CD4-positive, alpha-beta T cell (primary cell): ENCODE measurements around the gene FUT6. TPM values are rescaled to one million over a fixed set of nuclear protein-coding genes. Genes with fewer than 3 reads are reported as not detected.
A peak's percentile ranks its signal among the peaks of the same experiment; 100 is the strongest.

Experiments used
- ATAC-seq: fragments of 200-7000 bp; cut with Tn5 transposase; one replicate; pipeline ENCODE4 v1.10.0; 2022; ENCODE audit warnings: mild to moderate bottlenecking; ENCODE audit not compliant: poor library complexity
- CTCF ChIA-PET: fragments of 350-600 bp; sonication (Branson Sonifier 250); formaldehyde crosslinking; loops from one replicate; lab custom pipeline; 2021; ENCODE audit warnings: antibody characterized with exemption, inconsistent platforms; lab: Charles Lee
- POLR2A ChIA-PET: fragments of 350-600 bp; sonication (Branson Sonifier 250); formaldehyde crosslinking; loops from one replicate; lab custom pipeline; 2021; ENCODE audit warnings: antibody characterized with exemption, inconsistent platforms; lab: Charles Lee
- DNase-seq, 14 experiments: peaks; one replicate each; pipeline ENCODE4 v3.0.0-alpha.2; 2013 to 2020; ENCODE audit warnings: mixed read lengths in 2 of 14
- H3K27ac ChIP-seq, 2 donors: one replicate each; pipeline versions ENCODE4 v1.5.1 to v1.7.0; 2013; ENCODE audit warnings: low read length in 2 of 2, low read depth in 1 of 2, mild to moderate bottlenecking in 1 of 2
- H3K27me3 ChIP-seq, 2 experiments: 1 replicate in 1 of 2; 2 replicates in 1 of 2; pipeline versions ENCODE4 v1.6.1 to v1.7.0; 2013; ENCODE audit warnings: low read length in 2 of 2, control low read depth in 1 of 2, mild to moderate bottlenecking in 1 of 2, moderate library complexity in 1 of 2; ENCODE audit not compliant: insufficient read depth in 2 of 2, control insufficient read depth in 1 of 2
- H3K36me3 ChIP-seq: one replicate; pipeline ENCODE4 v1.6.1; 2013; ENCODE audit warnings: low read length, control low read depth; ENCODE audit not compliant: insufficient read depth
- H3K4me1 ChIP-seq: one replicate; pipeline ENCODE4 v1.6.1; 2013; ENCODE audit warnings: low read length, control low read depth; ENCODE audit not compliant: insufficient read depth
- H3K4me3 ChIP-seq: one replicate; pipeline ENCODE4 v1.5.1; 2013; ENCODE audit warnings: mild to moderate bottlenecking, low read length, moderate library complexity
- H3K9me3 ChIP-seq, 2 experiments: 1 replicate in 1 of 2; 2 replicates in 1 of 2; pipeline versions ENCODE4 v1.6.1 to v1.7.0; 2013; ENCODE audit warnings: low read length in 2 of 2, mild to moderate bottlenecking in 2 of 2, control low read depth in 1 of 2, moderate library complexity in 1 of 2; ENCODE audit not compliant: control insufficient read depth in 1 of 2, insufficient read depth in 1 of 2
- H3K27ac Mint-ChIP-seq: one replicate; pipeline ENCODE4 v1.8.0; 2020; ENCODE audit warnings: mixed read lengths
- H3K27me3 Mint-ChIP-seq: one replicate; pipeline ENCODE4 v1.8.0; 2021; ENCODE audit warnings: mixed read lengths
- H3K36me3 Mint-ChIP-seq: one replicate; pipeline ENCODE4 v1.8.0; 2021; ENCODE audit warnings: low read depth, mixed read lengths
- H3K4me1 Mint-ChIP-seq: one replicate; pipeline ENCODE4 v1.8.0; 2021; ENCODE audit warnings: low read depth, mixed read lengths
- H3K4me3 Mint-ChIP-seq: one replicate; pipeline ENCODE4 v1.8.0; 2020; ENCODE audit warnings: mild to moderate bottlenecking, mixed read lengths
- H3K9me3 Mint-ChIP-seq: one replicate; pipeline ENCODE4 v1.8.0; 2020; ENCODE audit warnings: mixed read lengths
- intact Hi-C, 2 experiments: fragments of 100-400 bp; cut with DNase I in 1 of 2; cut with micrococcal nuclease in 1 of 2; formaldehyde crosslinking; loops; one replicate each; pipeline versions ENCODE4 v1.15.1 to v1.9.0; 2023 to 2025; cut with DNase I, micrococcal nuclease
- total RNA-seq, 174 experiments: library from RNA in 2 of 174; stranded (reverse) in 2 of 174; gene quantifications; one replicate each; pipeline ENCODE4 v1.2.3 and lab custom pipeline; 2021 to 2026
- TF ChIP-seq, protein P1 (sequence below): fragments of 200-600 bp; IDR thresholded peaks from one replicate; pipeline ENCODE4 v1.8.0; 2022; ENCODE audit warnings: antibody characterized with exemption, mild to moderate bottlenecking

Gene FUT6
- total RNA-seq, 2 experiments from 2014 or later, result 0.17 TPM; not detected in 1

DNA sequence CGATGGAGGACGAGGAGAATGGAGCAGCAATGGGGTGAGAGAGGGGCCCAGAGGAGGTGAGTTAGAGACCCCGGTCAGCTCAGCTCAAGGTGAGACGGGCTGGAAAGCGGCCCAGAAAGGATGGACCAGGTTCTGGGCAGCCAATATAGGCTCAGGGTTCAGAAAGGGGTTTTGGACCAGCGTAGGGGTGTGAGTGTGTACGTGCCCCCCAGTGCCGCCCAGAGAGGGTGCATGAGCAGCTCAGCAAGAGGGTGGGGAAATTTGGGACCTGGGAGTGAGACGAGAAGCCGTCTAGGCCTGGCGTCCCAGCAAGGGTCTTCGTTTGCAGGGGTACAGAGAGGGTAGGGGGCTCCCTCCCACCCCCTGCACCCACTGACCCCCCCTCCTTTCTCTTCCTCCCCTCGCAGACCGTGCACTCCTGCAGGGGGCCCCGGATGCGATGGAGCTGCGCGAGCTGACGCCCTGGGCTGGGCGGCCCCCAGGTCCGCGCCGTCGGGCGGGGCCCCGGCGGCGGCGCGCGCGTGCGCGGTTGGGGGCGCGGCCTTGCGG, 12.1 kb downstream of the FUT6 start:
- Histone ChIP-seq H3K4me3 (peak overlapping the region; percentile 41), H3K36me3 (no peaks in the 10 kb centered on the region), H3K9me3 (peaks cover 0 to 25% of the 10 kb centered on the region in 2 experiments), H3K27ac (peak overlapping the region in 1 of 2 donors; percentile 38), H3K4me1 (peaks cover 31% of the 10 kb centered on the region), H3K27me3 (peaks cover 0 to 3% of the 10 kb centered on the region in 2 experiments)
- POLR2A ChIA-PET, result interaction anchor here (0.6 to 4.4 kb wide), 12 partner anchors 23 to 282 kb away, joined by 3 to 83 read pairs (median 10); partner anchors contain the start of genes CATSPERD, DUS3L, LONP1 and NDUFA11
- peaks cover 9% of the 10 kb centered on the region for H3K36me3 Mint-ChIP-seq
- peak overlapping the region; percentile 76 for H3K27ac Mint-ChIP-seq
- no peaks in the 10 kb centered on the region for H3K27me3 Mint-ChIP-seq
- no peak for DNase-seq
- peaks cover 18% of the 10 kb centered on the region for H3K4me1 Mint-ChIP-seq
- ATAC-seq, result no peak
- intact Hi-C loops, result loop anchor here (1.0 to 5.0 kb wide), 4 partner anchors 35 to 285 kb away; partner anchors contain the start of genes DUS3L (in 2 of the 2), RFX2 (in 1 of the 2) and VMAC (in 1 of the 2)
- TF ChIP-seq, protein P1, sequence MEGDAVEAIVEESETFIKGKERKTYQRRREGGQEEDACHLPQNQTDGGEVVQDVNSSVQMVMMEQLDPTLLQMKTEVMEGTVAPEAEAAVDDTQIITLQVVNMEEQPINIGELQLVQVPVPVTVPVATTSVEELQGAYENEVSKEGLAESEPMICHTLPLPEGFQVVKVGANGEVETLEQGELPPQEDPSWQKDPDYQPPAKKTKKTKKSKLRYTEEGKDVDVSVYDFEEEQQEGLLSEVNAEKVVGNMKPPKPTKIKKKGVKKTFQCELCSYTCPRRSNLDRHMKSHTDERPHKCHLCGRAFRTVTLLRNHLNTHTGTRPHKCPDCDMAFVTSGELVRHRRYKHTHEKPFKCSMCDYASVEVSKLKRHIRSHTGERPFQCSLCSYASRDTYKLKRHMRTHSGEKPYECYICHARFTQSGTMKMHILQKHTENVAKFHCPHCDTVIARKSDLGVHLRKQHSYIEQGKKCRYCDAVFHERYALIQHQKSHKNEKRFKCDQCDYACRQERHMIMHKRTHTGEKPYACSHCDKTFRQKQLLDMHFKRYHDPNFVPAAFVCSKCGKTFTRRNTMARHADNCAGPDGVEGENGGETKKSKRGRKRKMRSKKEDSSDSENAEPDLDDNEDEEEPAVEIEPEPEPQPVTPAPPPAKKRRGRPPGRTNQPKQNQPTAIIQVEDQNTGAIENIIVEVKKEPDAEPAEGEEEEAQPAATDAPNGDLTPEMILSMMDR, result no peak
- H3K9me3 Mint-ChIP-seq, result no peaks in the 10 kb centered on the region
- CTCF ChIA-PET, result interaction anchor here (1.0 to 3.5 kb wide), 2 partner anchors 23 to 195 kb away, joined by 3 to 30 read pairs; no protein-coding TSS in a partner anchor
- peak overlapping the region; percentile 89 for H3K4me3 Mint-ChIP-seq

DNA sequence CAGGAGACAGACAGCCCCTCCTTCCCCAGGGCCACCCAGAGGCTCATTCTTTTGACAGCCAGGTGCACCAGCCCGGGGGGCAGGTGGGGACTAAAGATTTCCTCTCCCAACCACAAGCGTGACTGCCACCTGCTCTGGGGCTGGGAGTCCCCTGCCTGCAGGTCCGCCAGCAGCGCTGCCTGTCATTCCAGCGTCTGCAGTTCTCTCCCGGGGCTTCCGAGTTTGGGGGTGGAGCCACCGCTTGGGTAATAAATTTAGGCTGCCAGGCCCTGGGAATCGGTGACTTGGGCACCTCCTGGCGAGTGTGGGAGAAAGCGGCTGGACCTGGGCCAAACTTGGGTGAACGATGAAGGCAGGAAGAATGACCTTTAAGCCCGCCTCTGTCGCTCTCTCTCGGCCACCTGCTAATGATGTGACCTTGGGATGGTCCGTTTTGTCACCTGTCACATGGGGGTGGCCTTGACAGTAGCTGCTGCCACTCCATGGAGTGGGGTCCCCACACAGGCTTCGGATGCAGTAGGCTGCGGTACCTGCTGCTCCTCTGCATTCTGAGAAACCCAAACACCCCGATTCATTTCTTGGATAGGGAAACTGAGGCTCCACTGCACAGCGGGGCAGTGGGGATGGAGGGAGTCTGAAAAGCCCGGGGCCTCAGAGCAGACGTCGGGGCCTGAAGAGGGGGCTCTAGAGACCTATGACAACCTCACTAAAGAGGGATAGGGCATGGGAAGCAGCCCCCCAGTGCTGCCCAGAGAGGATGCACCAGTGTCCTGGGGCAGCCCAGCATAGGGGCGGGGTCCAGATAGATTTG, 12.8 kb downstream of the FUT6 start:
- Histone ChIP-seq H3K36me3 (no peaks in the 10 kb centered on the region), H3K27me3 (peaks cover 0 to 3% of the 10 kb centered on the region in 2 experiments), H3K27ac (peak overlapping the region in 1 of 2 donors; percentile 38), H3K9me3 (peaks cover 0 to 25% of the 10 kb centered on the region in 2 experiments), H3K4me3 (peak overlapping the region; percentile 41), H3K4me1 (peaks cover 31% of the 10 kb centered on the region)
- intact Hi-C loops, result loop anchor here (1.0 to 5.0 kb wide), 4 partner anchors 34 to 286 kb away; partner anchors contain the start of genes DUS3L (in 2 of the 2), RFX2 (in 1 of the 2) and VMAC (in 1 of the 2)
- DNase-seq (peak in 5 of 14 experiments; percentile 14 to 76 (median 28)), ATAC-seq (no peak)
- H3K4me3 Mint-ChIP-seq, result peak overlapping the region; percentile 89
- peaks cover 9% of the 10 kb centered on the region for H3K36me3 Mint-ChIP-seq
- ChIA-PET CTCF (interaction anchor here (1.0 to 3.5 kb wide), 2 partner anchors 23 to 195 kb away, joined by 3 to 30 read pairs; no protein-coding TSS in a partner anchor), POLR2A (interaction anchor here (0.6 to 4.4 kb wide), 9 partner anchors 18 to 282 kb away, joined by 3 to 83 read pairs (median 14); partner anchors contain the start of genes CATSPERD, DUS3L, LONP1 and NDUFA11)
- peak overlapping the region; percentile 76 for H3K27ac Mint-ChIP-seq
- no peaks in the 10 kb centered on the region for H3K9me3 Mint-ChIP-seq
- no peaks in the 10 kb centered on the region for H3K27me3 Mint-ChIP-seq
- H3K4me1 Mint-ChIP-seq, result peaks cover 18% of the 10 kb centered on the region
- TF ChIP-seq, protein P1, result no peak

DNA sequence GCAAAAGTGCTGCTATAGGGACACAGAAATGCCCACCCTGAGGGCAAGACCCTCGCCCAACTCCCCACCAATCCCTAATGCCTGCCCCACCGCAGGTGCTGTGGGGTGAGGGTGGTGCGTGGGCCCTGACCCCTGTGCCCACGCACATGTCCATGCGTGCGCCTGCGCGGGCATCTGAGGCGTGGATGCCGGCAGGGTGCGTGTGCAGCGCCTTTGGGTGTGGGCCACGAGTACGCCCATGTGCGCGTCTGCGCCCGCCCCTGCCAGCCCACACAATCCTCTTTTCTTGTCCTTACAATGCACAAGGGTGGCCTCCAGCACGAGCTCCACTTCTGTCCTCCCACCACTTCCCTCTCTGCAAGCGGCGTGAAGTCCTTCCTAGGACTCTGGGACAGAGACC, 14.3 kb downstream of the FUT6 start:
- Histone ChIP-seq H3K9me3 (peaks cover 0 to 25% of the 10 kb centered on the region in 2 experiments), H3K4me3 (no peak overlapping the region), H3K36me3 (no peaks in the 10 kb centered on the region), H3K4me1 (peaks cover 31% of the 10 kb centered on the region), H3K27me3 (peaks cover 0 to 3% of the 10 kb centered on the region in 2 experiments), H3K27ac (no peak overlapping the region)
- no peak for ATAC-seq
- no peaks in the 10 kb centered on the region for H3K9me3 Mint-ChIP-seq
- peaks cover 18% of the 10 kb centered on the region for H3K4me1 Mint-ChIP-seq
- H3K27me3 Mint-ChIP-seq, result no peaks in the 10 kb centered on the region
- TF ChIP-seq, protein P1, result no peak
- H3K36me3 Mint-ChIP-seq, result peaks cover 9% of the 10 kb centered on the region
- POLR2A ChIA-PET, result no interaction called here
- peak in 1 of 14 experiments; percentile 38 for DNase-seq
- H3K27ac Mint-ChIP-seq, result no peak overlapping the region
- intact Hi-C loops, result loop anchor here (2.0 to 5.0 kb wide), 4 partner anchors 18 to 287 kb away; partner anchors contain the start of genes DUS3L (in 2 of the 2) and RFX2 (in 1 of the 2)
- no peak overlapping the region for H3K4me3 Mint-ChIP-seq
- CTCF ChIA-PET, result interaction anchor here (1.5 kb wide), 1 partner anchor 21 kb away, joined by 4 read pairs; the partner anchor contains the start of gene NRTN
